ENCODE results near the gene LFNG. TPM values are rescaled to one million over a fixed set of nuclear protein-coding genes. Genes with fewer than 3 reads are reported as not detected.

The LFNG gene
- total and polyA plus RNA-seq, 4 donors, result 11.5 to 47.6 (median 23.7) TPM

- Histone ChIP-seq H3K36me3 (ENCODE audit: control insufficient read depth in 4 of 4, insufficient read depth in 4 of 4, low read length in 4 of 4) (peaks cover 0 to 5% (median 3%) of the 10 kb centered on the region in 4 donors), H3K4me1 (ENCODE audit: control insufficient read depth in 5 of 5, insufficient read depth in 5 of 5, low read length in 5 of 5) (peaks cover 0 to 20% (median 5%) of the 10 kb centered on the region in 5 donors), H3K4me3 (no peak overlapping the region), H3K9me3 (ENCODE audit: control insufficient read depth in 4 of 4, insufficient read depth in 3 of 4, low read length in 3 of 4) (peaks cover 0 to 2% (median 0%) of the 10 kb centered on the region in 4 donors), H3K27ac (ENCODE audit: low read depth in 1 of 2, low read length in 1 of 2) (no peak overlapping the region), H3K27me3 (ENCODE audit: control insufficient read depth in 3 of 3, insufficient read depth in 3 of 3, low read length in 2 of 3) (no peaks in the 10 kb centered on the region), H3K9ac (ENCODE audit: insufficient read depth in 1 of 2, low read length in 2 of 2) (no peak overlapping the region)
- WGBS, 2 donors, result 28 to 41% methylated on average over 16 of the region's 16 CpGs
- peak; percentile 54 to 71 (median 68) for DNase-seq
- no peak for ATAC-seq (ENCODE audit: insufficient read depth, low FRiP score)
- TF ChIP-seq CTCF (IDR thresholded peaks at IDR 0.05; ENCODE audit: control extremely low read depth, extremely low read depth), result peak; percentile 20
Measured at GRCh38 chr7:2567679-2568278, 48.2 kb downstream of the LFNG start.

GRCh38 chr7:2568521-2569223 lies 49.1 kb downstream of the LFNG start:
- no peak for DNase-seq
- Histone ChIP-seq H3K4me1 (ENCODE audit: control insufficient read depth in 5 of 5, insufficient read depth in 5 of 5, low read length in 5 of 5) (peaks cover 0 to 20% (median 5%) of the 10 kb centered on the region in 5 donors), H3K36me3 (ENCODE audit: control insufficient read depth in 4 of 4, insufficient read depth in 4 of 4, low read length in 4 of 4) (peaks cover 0 to 7% (median 2%) of the 10 kb centered on the region in 4 donors), H3K9ac (ENCODE audit: insufficient read depth in 1 of 2, low read length in 2 of 2) (no peak overlapping the region), H3K9me3 (ENCODE audit: control insufficient read depth in 4 of 4, insufficient read depth in 3 of 4, low read length in 3 of 4) (peaks cover 0 to 2% (median 0%) of the 10 kb centered on the region in 4 donors), H3K27me3 (ENCODE audit: control insufficient read depth in 3 of 3, insufficient read depth in 3 of 3, low read length in 2 of 3) (no peaks in the 10 kb centered on the region), H3K4me3 (no peak overlapping the region), H3K27ac (ENCODE audit: low read depth in 1 of 2, low read length in 1 of 2) (no peak overlapping the region)
- ATAC-seq (ENCODE audit: insufficient read depth, low FRiP score), result no peak
- WGBS, 2 donors, result 94 to 95% methylated on average over 24 of the region's 24 CpGs
- no peak for TF ChIP-seq CTCF (IDR thresholded peaks at IDR 0.05; ENCODE audit: control extremely low read depth, extremely low read depth)

- peaks cover 0 to 2% (median 0%) of the 10 kb centered on the region in 4 donors for H3K9me3 ChIP-seq (ENCODE audit: control insufficient read depth in 4 of 4, insufficient read depth in 3 of 4, low read length in 3 of 4)
- H3K4me3 ChIP-seq, result no peak overlapping the region
- peaks cover 0 to 12% (median 2%) of the 10 kb centered on the region in 4 donors for H3K36me3 ChIP-seq (ENCODE audit: control insufficient read depth in 4 of 4, insufficient read depth in 4 of 4, low read length in 4 of 4)
- H3K27ac ChIP-seq (ENCODE audit: low read depth in 1 of 2, low read length in 1 of 2), result no peak overlapping the region
- no peak for DNase-seq
- no peak overlapping the region for H3K9ac ChIP-seq (ENCODE audit: insufficient read depth in 1 of 2, low read length in 2 of 2)
- H3K4me1 ChIP-seq (ENCODE audit: control insufficient read depth in 5 of 5, insufficient read depth in 5 of 5, low read length in 5 of 5), result peaks cover 0 to 20% (median 5%) of the 10 kb centered on the region in 5 donors
- ATAC-seq (ENCODE audit: insufficient read depth, low FRiP score), result no peak
- TF ChIP-seq CTCF (IDR thresholded peaks at IDR 0.05; ENCODE audit: control extremely low read depth, extremely low read depth), result no peak
- H3K27me3 ChIP-seq (ENCODE audit: control insufficient read depth in 3 of 3, insufficient read depth in 3 of 3, low read length in 2 of 3), result no peaks in the 10 kb centered on the region
- 95 to 97% methylated on average over 14 of the region's 14 CpGs for WGBS, 2 donors
Measured at GRCh38 chr7:2569421-2569820, 49.8 kb downstream of the LFNG start.

All from lung (tissue), 12 donors.